HuH-7.5 (cell line): Measurements from ENCODE around the gene S100A13.
"Not testable (repeated sequence)": the region's sequence is repeated elsewhere in the genome, so short reads cannot be mapped to it uniquely, and the experiment has no call there.

Experiments used
- DNase-seq: peaks from one replicate; pipeline ENCODE4 v3.0.0; 2011; ENCODE audit warnings: low spot score

Gene S100A13

DNA sequence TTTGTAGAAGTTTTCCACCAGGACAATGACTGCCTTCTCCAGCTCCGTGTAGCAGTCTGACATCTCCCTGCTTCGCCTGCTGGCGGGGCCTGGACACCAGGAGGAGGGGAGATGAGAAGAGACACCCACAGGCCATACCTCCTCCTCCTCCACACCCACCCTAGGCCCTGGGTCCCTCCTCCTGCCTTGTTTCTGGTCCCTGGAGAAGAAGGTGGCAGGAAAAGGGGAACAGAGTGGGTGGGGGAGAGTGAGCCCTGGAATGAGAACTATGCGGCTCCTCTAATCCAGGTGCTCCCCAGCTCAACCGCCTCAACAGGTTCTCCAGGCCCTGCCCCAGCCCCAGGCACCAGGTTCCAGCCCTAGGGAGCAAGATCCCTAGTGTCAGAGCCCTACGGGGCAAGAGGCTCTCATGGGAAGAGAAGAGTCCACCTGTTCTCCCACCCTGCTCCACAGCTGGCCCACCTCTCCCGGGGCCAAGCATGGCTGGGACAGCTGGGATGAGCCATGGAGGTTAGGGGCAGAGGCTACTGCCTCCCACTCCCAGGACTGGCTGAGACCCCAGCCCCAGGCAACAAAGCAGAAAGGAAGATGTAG, 19.1 kb downstream of the S100A13 start:
- no peak for DNase-seq

DNA sequence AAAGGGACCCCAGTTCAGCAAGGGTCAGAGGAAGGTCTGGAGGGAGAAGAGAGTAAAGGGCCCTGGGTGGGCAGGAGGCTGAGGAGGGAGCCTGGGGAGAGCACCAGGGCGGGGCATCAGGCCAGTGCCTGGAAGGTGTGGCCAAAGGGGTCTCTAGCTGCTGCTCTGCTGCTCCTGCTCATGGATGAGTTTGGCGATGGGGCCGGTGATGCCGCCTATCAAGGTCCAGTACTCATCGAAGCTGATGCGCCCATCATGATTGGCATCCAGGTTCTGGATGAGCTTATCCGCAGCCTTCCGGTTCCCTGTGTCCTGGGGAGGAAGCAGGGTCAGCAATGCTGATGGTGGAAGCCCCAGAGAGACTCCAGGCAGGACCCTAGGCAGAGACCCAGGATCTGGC, 19.9 kb downstream of the S100A13 start:
- DNase-seq, result no peak

DNA sequence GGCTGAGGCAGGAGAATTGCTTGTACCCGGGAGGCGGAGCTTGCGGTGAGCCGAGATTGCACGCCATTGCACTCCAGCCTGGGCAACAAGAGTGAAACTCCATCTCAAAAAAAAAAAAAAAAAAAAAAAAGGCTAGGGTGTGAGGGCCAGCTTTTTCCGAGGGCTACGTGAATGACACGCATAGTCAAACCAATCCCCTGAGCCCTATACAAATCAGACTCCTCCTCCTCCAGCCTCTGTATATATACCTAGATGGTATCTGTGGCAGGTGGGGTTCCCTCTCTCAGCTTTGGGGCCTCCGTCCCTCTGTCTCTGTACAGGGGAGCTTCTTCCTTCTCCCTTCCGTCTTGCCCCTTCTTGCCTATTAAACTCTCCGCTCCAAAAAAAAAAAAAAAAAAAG, 21.1 kb downstream of the S100A13 start:
- no peak for DNase-seq

DNA sequence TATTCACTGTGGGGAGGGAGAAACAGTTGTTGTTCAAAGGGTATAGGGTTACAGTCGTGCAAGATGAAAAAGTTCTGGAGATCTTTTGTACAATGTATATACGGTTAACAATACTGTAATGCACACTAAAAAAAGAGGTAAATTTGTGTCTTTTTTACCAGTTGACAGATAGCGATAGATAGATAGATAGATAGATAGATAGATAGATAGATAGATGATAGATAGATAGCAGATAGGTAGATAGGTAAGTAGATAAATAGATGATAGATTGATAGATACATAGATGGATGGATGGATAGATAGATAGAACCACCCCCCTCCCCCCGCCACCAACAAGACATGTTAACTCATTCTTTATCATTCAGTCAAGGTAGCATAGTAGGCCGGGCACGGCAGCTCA, 24.6 kb downstream of the S100A13 start:
- no peak for DNase-seq

DNA sequence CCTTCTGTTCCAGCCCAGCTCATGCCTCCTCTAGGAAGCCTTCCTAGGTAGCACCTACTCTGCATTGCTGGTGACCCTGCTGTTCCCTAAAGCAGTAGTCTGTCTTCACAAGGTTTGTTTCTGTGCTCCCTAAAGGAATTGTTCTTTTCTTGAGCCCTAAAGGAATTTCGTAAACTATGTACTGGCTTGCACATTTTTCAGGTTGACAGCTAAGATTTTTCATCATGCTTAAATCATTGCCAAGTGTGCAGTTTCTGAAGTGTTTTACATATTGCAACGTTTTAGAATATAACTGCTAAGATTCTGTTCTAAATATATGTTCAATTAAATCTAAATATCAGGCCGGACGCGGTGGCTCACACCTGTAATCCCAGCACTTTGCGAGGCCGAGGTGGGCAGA, 27.5 kb downstream of the S100A13 start:
- DNase-seq, result no peak

DNA sequence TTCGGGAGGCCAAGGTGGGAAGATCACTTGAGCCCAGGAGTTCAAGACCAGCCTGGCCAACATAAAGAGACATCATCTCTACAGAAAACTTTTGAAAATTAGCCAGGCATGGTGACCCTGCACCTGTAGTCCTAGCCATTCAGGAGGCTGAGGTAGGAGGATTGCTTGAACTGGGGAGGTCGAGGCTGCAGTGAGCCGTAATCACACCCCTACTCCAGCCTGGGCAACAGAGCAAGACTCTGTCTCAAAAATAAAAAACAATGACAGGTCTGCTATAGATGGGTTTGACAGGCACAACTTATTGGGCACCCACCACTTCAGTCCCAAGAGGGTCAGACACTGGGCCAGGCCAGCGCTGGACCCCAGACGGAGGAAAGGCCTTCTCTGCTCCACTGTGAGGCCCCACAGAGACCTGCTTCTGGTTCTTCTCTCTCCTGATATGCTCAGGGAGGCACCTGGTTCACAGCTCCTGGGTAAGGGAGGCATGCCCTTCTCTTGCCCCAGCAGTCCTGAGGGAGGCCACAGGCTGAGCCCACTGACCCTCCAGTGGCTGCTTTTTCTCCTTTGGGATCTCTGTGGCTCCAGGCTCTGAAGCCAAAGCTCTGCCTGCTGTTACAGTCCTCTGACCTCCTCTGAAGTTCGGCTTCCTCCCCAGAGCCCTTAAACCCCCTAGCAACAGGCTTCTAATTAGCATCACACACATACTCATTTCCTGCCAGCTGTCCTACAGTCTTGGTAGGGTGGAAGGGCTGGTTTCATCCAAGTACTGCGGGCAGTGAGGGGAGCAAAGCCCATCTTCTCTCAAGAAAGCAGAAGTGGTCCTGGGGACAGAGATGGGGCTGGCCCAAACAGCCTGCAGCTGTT, 28.8 kb downstream of the S100A13 start:
- no peak for DNase-seq

DNA sequence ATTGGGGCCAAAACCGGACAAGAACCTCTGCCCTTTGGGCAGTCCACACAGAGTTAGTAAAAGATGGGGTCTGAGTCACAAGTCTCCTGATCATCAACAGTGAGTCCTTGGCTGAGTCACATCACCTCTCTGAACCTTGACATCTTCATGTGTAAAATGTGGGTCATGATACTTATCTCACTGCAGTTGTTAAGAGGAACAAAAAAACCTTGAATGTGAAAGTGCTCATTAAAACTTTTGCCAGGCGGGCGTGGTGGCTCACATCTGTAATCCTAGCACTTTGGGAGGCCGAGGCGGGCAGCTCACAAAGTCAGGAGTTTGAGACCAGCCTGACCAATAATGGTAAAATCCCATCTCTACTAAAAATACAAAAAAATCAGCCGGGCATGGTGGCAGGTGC, 30.1 kb downstream of the S100A13 start:
- no peak for DNase-seq

DNA sequence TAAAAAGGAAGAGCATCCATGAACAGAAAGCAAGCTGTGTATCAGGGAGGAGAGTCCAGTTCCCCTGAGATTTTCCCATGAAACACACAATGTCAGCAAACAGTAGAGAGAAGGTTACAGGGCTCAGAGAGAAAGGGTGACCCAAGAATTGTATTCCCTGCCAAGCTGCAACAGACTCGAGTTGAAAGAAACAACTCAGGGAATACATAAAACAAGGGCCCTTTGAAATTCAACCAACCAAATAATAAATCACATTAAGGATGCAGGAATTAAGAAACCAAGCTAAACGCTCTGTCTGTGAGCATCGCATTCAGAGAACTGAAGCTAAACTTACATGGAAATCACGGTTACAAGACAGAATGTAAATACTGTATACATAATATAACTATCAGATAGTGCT, 34.6 kb downstream of the S100A13 start:
- no peak for DNase-seq

DNA sequence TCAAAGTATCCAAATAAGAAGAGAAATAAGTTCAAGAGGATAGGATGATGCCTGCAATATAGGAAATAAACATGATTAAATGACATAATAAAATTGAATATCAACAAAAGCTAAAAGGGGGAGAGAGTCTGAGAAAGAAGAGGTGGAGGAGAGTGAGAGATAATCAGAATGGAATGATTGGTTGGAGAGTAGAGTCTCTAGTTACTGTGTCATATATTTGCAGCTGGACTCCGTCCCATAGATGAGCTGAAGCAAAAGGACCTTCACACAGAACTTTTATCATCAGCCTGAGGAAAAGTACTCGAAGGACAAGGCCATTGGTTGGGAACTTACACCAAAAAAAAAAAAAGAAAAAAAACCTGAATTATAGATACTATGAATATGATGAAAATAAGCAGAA, 38.8 kb downstream of the S100A13 start:
- DNase-seq, result no peak

DNA sequence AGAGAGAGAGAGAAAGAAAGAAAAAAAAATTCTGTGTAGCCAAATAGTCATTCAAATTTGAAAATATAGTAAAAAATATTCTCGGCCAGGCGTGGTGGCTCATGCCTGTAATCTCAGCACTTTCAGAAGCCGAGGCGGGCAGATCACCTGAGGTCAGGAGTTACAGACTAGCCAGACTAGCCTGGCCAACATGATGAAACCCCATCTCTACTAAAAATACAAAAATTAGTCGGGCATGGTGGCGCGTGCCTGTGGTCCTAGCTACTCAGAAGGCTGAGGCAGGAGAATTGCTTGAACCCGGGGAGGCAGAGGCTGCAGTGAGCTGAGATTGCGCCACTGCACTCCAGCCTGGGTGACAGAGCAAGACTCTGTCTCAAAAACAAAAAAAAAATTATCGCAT, 39.3 kb downstream of the S100A13 start:
- not testable (repeated sequence) for DNase-seq

DNA sequence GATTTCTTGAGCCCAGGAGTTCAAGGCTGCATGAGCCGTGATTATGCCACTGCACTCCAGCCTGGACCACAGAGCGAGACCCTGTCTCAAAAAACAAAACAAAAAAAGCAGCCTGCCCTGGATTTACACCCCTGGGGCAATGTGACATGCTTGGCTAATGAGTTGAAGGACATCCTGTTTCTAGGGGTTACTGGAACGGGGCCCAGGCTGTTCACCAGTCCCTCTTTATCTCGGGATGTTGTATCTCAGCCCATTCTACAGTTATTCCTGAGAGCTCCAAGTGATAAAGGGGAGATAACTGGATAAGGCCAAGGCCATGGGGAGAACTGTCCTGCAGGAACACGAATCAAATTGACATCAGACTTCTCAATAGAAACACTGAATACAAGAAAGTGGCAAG, 40.0 kb downstream of the S100A13 start:
- no peak for DNase-seq

DNA sequence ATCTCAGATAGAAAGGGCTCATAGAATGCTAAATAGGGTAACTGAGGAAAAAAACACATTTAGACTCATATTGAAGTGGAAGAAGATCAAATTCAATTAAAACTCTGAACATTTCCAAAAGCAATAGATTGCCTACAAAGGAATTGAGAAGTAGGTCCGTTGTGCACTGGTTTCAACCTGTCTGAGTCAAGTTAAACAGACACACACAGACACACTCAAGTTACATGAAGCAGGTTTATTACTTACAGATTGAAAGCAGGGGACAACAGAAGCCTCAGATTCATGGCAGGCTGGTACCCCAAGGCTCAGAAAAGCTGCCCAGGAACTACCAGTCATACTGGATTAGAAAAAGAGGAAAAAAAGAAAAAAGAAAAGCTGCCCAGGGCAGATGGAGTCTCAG, 41.0 kb downstream of the S100A13 start:
- DNase-seq, result no peak

DNA sequence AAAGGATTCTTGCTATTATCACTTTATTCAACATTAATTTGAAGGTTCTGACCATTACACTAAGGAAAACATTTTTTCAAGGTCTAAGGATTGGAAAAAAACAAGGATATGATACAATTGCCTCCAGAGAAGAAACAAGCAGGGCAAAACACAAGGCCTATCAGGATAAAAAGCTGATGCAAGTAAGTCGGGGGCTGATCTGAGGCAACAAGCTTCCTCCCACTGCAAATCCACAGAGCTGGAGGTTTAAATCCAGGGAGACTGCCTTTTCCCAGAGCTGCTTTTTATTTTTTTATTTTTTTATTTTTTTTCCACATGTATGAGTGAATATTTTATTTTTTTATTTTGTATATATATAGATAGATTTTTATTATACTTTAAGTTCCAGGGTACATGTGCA, 42.3 kb downstream of the S100A13 start:
- DNase-seq, result no peak

DNA sequence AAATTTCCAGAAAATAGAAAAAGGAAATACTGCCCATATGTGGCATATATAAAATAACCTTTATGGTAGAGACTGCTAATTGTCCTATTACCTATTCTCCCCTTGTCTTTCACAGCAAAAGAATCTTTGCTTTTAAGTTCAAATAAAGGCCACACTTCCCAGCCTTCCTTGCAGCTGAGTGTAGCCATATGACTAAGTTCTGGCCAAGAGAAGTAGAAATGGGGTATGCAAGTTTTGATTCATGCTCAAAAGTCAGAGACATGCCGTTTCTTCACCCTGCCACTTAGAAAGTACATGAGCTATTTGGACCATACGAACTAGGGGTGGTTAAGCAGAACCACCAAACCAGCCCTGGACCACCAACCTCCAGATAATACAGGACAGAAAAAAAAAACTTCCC, 43.3 kb downstream of the S100A13 start:
- no peak for DNase-seq

DNA sequence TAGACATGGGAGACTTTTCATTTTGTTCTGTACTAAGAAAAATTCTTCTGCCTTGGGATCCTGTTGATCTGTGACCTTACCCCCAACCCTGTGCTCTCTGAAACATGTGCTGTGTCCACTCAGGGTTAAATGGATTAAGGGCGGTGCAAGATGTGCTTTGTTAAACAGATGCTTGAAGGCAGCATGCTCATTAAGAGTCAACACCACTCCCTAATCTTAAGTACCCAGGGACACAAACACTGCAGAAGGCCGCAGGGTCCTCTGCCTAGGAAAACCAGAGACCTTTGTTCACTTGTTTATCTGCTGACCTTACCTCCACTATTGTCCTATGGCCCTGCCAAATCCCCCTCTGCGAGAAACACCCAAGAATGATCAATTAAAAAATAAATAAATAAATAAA, 43.8 kb downstream of the S100A13 start:
- DNase-seq, result not testable (repeated sequence)

DNA sequence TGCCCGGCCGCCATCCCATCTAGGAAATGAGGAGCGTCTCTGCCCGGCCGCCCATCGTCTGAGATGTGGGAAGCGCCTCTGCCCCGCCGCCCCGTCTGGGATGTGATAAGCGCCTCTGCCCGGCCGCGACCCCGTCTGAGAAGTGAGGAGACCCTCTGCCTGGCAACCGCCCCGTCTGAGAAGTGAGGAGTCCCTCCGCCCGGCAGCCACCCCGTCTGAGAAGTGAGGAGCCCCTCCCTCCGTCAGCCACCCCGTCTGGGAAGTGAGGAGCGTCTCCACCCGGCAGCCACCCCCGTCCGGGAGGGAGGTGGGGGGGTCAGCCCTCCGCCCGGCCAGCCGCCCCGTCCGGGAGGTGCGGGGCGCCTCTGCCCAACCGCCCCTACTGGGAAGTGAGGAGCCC, 44.5 kb downstream of the S100A13 start:
- DNase-seq, result not testable (repeated sequence)

DNA sequence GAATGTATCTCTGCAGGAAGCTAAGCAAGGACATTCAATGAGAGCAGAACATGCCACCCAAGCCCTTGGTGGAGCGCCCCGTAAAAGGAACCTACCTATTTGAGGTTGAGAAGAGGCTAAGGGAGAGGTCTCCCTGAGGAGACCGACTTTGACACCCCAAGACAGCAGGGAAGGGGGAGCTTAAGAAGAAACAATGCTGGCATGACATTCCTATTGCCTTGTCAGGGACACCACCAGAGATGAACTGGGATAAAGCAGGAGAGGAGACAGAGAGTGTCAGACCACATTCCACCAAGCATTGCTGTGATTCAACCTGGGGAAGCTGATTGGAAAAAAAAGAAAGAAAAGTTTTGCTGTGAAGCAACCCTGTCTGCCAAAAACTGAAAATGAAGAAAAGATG, 48.4 kb downstream of the S100A13 start:
- no peak for DNase-seq

DNA sequence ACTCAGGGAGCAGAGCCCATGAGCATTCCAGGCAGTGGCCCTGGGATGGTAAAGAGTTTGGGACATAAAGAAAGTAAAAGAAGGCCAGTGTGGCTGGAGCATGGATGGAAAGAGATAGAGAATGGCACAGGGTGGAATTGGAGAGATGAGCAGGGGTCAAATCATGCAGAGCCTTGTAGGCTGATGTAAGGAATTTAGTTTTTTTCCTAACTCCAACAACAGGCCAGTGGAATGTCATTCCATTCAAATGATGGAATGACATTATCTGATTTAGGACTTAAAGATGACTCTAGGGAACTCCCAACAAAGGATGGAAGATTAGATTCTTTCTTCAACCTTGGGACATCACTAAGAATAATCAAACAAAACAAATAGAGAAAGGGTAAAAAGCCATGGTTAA, 48.8 kb downstream of the S100A13 start:
- DNase-seq, result no peak

DNA sequence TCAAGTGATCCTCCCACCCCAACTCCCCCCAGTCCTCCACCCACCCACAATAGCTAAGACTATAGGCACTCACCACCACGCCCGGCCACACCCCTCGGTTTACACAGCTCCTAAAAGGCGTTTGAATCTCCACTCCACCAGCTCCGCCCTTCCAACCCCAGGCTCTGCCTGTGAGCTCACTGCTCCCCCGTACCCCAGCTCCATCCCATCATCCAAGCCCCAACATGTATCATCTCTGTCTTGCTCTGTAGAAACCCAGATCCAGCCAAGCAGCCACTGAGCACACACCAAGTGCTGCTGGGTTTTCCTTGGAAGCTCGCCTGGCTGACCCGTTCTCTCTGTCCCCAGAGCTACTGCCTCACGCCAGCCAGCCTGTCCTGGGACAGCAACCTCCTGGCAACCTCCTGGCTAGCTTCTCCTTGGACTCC, 49.7 kb downstream of the S100A13 start:
- no peak for DNase-seq

DNA sequence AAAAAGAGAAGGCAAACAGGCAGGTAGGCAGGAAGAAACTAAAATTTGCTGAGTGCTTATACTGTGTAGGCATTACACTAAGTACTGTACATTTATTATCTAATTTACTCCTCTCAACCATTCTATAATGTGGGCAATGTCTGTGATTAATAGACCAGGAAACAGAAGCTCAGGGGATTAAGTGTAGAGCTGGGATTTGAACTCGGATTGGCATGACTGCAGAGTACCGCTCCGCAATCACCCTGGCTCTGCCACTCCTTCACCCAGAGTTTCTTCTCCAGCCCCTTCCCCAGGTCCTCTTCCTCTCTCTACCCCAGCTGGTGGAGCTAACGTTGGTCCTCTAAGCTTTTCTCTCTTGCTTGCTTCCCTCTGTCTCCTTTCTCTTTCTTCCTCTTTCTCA, 50.2 kb downstream of the S100A13 start:
- DNase-seq, result no peak

DNA sequence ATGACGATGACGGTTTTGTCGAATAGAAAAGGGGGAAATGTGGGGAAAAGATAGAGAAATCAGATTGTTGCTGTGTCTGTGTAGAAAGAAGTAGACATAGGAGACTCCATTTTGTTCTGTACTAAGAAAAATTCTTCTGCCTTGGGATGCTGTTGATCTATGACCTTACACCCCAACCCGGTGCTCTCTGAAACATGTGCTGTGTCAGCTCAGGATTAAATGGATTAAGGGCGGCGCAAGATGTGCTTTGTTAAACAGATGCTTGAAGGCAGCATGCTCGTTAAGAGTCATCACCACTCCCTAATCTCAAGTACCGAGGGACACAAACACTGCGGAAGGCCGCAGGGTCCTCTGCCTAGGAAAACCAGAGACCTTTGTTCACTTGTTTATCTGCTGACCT, 51.8 kb downstream of the S100A13 start:
- not testable (repeated sequence) for DNase-seq

DNA sequence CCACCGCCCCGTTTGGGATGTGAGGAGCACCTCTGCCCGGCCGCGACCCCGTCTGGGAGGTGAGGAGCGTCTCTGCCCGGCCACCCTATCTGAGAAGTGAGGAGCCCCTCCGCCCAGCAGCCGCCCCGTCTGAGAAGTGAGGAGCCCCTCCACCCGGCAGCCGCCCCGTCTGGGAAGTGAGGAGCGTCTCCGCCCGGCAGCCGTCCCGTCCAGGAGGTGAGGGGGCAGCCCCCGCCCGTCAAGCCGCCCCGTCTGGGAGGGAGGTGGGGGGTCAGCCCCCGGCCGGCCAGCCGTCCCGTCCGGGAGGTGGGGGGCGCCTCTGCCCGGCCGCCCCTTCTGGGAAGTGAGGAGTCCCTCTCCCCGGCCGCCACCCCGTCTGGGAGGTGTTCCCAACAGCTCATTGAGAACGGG, 52.2 kb downstream of the S100A13 start:
- not testable (repeated sequence) for DNase-seq

DNA sequence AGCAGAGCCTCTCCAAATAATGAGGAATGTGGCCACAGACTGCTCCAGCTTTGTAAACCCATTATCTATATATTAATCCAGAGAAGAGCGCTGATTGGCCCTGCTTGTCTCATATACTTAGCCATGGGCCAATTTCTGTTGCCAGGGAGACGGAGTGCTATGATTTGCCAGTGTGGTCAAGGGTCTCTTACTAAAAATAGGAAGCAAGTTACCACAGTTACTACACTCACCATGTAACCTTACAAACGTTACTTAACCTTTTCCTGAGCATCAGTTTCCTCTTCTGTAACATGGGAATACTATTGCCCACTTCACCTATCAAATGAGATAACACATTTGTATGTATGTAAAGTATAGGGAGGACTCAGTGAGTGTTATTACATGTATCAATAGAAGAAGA, 54.0 kb downstream of the S100A13 start:
- DNase-seq, result no peak

DNA sequence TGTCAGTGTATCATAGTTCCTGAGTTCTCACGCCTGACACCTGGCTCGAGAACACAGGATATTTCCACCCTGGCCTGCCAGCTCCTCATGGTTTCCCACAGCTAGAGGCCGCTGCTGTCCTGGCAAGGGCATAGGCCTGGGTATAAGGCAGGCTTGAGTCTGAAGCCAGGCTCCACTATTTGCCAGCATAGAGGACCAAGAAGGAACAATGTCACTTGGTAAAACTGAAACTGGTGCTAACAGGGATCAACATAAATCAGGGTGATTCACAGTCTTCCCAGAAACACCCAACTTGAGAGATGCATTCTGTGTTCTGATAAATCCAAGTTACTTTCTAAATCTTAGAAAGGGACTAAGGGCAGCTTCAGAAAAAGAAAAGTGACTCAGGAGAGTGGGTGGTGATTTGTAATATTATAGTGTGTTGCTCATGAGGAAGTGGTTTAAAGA, 54.7 kb downstream of the S100A13 start:
- peak; percentile 50 for DNase-seq
